HG03558 (cell line): ENCODE data around the gene UGT1A7.

Experiments used
- ATAC-seq: cut with Tn5 transposase; IDR thresholded peaks from one replicate; pipeline ENCODE4 v1.9.1; 2021; ENCODE audit warnings: moderate number of reproducible peaks; ENCODE audit not compliant: unreplicated experiment; ENCODE audit errors: extremely low read depth

The UGT1A7 gene

DNA sequence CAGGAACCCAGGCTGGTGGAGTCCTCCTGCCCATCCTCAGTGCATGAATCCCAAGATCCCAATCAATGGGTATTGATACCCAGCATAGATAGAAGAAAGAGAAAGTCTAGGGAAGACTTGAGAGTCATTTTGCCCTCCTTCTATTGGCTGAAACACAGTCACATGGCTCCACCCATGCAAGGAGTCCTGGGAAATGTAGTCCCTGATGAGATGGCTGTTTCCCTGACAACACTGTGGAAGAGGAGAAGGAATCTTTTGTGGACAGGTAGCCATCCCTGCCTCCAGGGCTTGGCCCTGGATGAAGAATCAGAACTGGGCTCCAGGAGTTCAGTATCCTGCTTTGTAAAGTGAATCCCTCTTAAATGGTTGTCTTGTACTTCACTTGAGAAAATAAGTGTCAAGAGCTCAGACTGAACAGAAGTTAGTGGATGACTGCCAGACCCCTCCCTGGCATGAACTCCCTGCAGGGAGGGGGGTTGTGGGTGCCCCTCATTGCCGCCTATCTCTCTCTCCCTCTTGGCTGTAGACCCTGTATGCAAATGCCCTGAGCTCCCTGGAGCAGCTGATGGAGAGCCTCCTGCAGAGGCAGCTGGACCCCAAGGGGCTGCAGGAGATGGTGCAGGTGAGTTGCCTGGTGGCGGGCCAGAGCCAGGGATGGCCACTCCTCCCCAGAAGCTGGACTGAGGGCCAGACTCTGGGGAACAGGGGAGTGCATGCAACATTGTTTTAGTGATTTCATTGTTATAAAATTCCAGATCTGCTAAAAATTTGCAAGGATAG, 132.5 kb downstream of the UGT1A7 start:
- no peak for ATAC-seq

DNA sequence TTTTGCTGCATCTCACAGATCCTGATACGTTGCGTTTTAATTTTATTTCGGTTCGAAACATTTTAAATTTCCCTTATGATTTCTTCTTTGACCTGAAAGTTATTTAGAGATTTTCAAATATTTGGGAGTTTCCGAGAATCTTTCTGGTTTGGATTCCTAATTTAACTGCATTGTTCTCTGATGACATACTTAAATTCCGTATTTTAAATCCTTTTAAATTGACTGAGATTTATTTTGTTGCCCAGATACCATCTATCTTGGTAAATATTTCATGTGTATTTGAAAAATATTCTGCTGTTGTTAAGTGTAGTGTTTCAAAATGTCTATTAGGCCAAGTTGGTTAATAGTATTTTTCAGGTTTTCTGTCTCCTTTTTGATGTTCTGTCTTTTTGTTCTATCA, 134.2 kb downstream of the UGT1A7 start:
- no peak for ATAC-seq

DNA sequence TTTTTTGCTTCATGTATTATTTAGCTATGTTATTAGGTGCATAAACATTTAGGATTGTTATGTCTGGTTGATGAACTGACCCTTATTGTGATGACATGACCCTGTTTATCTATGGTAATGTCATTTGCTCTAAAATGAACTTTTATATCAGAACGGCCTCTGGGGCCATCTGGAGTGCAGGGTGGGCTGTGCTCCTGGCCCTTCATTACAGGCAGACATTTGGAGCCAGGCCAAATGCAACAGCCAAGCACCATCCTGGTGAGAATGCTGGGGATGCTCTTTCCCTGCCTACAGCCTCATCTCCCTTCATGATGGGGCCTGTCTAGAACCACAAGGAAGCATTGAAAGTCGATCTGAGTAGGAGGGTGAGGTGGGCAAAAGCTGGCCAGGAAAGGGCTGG, 134.6 kb downstream of the UGT1A7 start:
- no peak for ATAC-seq

DNA sequence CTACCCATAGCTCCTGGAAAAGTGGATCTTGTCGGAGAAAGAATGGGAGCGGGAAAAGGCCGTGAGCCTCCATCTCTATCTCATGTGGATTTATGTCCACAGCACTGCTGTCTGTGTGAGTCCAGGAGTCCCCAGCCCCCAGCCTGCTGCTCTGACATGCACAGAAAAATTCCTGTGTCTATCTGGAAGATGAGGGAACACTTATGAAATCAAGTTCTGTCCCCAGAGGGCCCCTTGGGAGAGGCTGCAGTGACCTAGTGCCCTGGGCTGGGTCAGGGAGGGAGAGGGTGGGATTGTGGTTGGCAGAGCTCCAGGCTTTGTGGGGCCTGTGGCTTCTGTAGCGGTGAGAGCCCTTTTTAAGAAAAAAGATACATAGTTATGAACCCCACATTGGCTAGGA, 135.1 kb downstream of the UGT1A7 start:
- no peak for ATAC-seq

DNA sequence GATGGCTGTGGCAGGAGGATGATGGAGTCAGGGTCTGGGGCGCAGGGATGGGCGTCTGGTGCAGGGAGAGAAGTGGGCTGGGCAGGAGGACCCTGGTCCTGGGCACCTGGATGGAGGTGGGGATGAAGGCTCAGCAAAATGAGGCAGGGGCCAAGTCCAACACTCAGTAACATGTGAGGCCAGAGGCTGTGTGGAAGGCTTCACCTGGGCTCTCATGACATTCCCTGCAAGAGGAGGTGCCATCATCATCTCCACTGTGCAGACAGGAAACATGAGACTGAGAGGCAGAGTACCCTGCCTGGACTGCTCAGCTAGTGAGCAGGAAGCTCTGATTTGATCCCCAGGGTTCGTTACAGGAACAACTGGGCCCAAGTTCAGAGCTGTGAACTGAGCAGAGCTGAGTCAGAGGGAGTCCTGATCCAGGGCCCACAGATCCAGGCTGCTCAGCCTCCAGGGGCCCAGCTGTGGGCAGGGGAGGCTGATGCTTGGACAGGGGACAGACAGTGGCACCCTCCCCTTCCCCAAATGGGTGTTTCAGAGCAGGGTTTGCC, 135.7 kb downstream of the UGT1A7 start:
- no peak for ATAC-seq

DNA sequence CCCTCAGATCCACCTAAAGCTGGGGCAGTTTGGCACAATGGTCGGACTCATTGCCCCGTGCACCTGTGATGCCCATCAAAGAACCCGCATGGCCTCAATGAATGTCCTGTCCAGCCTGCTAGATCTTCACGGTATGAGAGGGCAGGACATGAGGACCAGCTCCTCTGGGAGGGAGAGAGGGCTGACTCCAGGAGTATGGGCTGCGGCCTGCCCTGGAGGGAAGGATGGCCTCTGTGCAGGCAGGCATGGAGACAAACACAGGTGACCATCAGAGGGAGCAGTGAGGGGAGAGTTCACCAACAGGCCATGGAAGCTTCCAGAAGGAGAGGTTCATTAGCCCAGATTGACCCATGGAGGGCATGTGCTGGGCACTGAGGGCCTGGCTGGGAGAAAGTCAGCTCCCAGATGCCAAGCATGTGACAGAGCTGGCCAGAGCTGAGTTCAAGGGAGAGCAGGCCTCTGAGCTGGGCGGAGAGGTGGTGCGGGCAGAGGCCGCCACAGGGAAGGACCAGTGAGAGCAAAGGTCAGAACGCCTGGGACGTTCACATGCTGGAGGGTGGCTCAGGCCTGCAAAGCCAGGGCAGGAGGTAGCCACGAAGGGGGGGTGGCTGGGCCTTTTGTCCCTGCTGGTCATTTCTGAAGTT, 136.4 kb downstream of the UGT1A7 start:
- no peak for ATAC-seq

DNA sequence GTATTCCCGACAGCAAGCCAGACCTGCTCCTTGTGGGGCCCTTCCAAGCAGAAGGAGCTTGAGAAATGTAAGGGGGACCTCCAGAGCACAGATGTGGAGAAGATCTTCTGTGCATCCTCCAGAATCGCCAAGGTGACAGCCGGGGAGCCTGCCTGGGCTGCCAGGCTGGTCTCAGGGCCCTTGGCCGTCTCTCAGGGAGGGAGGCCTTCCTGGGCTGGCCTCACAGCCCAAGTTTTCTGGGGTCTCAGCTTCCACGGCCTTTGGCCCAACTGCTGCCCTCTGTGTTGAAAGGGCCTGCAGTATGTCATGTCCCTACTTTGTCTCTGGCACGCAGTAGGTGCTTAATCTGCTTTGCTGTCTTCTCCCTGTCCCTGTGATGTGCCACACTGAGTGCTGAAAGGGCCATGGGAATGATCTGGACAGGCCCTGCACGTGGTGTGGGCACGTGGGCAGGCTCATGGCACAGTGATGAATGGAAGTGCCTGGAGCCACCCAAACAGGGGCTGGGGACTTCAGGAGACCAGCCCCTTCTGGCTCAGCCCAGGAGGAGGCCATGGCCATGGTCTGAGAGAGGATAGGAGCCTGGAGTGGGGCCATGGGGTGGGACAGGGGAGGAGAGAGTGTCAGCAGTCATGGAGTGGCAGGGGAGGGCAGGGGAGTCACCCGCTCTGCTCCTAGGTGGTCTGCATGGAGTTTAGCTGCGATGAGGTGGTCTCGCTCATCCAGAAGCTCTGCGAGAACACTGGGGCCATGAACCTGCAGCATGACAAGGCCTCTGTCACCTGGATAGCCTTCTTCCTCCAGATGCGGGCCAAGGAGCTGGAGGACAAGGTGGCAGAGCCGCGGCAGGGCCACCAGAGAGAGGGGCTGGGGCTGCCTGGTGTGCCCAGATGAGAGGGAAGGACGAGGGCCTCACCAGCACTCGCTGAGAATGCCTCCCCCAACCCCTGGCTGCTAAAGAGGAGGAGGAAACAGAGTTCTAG, 137.2 kb downstream of the UGT1A7 start:
- no peak for ATAC-seq

DNA sequence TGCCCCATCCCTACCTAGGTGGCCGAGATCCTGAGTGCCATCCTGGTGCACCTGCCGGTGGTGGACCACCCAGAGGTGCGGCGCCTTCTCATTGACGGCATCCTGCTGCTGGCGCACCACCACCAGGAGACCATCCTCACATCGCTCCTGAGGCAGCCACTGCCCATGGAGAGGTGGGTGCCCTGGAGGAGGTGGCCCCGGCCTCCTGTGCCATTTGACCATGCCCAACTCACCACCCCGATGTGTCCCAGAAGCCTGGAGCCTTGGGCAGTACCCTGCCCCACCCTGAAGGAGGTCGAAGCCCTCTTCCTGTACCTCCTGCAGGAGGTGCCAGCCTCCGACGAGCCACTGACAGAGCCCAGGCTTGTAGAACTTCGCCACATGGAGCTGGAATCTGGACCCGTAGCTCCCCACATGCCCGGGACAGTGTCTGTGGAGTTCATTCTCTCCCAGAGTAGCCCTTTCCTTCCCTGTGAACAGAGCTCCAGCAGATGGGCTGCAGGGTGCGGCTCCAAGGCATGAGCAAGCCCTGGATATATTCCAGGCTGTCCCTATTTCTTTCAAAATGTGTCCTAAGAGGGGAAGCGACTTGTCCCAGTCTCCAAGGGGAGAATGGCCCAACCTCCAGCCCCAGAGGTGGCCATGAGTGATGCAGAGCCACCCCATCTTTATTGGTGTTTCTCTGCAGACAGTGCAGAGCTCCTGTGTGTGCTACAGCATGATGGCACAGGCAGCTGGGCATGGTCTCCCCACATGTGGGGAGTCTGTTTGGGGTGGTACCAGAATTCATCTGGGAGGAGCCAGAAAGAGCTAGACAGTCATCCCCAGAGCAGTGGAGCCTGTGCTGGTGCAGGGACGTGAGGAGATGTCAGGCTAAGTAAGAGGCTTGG, 138.4 kb downstream of the UGT1A7 start:
- ATAC-seq, result no peak

DNA sequence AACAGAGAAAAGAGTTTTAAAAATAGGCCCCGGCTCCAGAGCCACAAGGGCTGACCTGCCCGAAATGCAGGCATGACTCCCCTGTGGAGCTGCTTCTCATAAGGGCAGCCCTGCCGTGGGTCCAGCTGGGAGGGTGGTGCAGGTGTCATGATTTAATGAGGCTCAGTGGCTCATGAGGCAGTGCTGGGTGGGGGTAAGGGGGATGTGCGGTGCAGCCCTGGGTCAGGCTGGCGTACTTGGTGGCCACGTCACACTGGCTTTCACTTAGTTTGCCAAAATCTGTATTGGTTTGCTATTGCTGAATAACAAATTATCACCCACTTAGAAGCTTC, 139.0 kb downstream of the UGT1A7 start:
- ATAC-seq, result no peak

DNA sequence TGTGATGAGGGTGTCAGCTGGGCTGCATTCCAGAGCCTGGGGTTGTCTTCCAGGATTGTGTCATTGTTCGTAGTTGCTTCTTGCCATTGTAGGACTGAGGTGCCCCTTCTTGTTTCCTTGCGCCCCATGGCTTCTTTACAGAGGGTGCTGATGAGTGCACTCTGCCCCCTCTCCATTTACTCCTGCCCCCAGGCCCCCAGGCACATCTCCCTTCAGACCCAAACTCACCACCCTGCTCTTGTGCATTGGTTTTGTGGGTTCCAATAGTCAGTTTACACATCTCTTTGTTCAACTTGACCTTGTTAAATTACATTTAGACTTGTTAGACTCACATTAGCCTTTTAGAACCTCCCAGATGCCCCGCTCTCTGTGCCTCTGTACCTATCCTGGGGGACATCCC, 139.5 kb downstream of the UGT1A7 start:
- no peak for ATAC-seq

DNA sequence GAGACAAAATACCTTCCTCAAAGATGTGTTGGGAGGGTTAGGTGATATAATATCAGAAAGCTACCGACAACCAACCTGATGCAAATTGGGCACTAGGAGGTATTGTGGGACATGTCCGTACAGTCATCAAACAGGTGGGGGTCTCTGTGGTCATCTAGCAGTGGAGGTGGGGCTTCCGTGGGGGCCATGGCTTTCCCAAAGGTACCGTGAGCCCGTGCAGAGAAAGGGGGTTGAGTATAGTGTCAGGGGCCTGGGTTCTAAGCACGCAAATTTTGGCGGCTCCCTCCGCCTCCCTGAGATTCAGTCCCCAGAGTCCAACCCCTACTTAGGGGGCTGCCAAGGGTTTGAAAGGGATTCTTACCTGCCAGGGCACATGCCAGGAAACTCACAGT, 140.0 kb downstream of the UGT1A7 start:
- no peak for ATAC-seq

DNA sequence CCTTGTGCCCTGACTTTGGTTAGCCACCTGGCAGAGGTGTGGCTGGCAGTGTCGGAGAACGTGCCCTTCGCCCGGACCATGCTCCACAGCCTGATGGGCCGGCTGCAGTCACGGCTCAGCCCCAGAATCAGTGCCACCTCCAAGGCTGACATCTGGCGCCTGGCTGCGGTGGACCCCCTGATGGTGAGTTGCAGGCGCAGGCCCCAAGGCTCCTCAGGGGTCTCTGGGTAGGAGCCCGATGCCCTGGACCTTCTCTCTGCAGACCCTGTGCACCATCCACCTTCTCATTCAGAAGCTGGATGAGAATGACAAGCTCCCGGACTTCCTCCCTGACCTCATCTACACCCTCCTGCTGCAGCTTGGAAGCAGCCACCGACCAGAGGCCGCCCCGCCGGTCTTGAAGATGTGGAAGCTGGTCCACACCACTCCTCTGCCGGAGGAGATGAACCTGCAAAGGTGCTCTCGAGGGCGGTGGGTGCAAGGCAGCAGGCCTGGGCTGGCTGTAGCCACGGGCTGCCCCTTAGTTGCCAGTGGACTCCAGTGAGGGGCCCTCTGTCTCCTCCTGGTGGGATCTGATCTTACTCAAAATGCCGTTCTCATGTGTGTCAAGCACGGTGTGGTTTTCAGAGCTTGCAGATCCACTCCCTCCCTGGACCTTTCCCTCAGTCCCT, 140.5 kb downstream of the UGT1A7 start:
- ATAC-seq, result no peak
